Breast epithelium (tissue), 4 donors: ENCODE data around the gene CCDC78. TPM values are rescaled to one million over a fixed set of nuclear protein-coding genes. Genes with fewer than 3 reads are reported as not detected.
"Not testable (repeated sequence)": the region's sequence is repeated elsewhere in the genome, so short reads cannot be mapped to it uniquely, and the experiment has no call there.

Source experiments
- DNase-seq, 2 donors: peaks; one replicate each; pipeline ENCODE4 v3.0.0-alpha.2; 2019; ENCODE audit warnings: low spot score in 2 of 2
- H3K27ac ChIP-seq, 2 donors: fragments of 200-600 bp; sonication (generic) in 1 of 2; one replicate each; pipeline ENCODE4 v1.5.1; 2016 to 2019; ENCODE audit warnings: mild to moderate bottlenecking in 1 of 2
- H3K27me3 ChIP-seq, 2 donors: fragments of 200-600 bp; sonication (generic) in 1 of 2; one replicate each; pipeline versions ENCODE4 v1.5.1 to v1.6.0; 2017 to 2019; ENCODE audit warnings: control low read depth in 1 of 2, mild to moderate bottlenecking in 1 of 2
- H3K36me3 ChIP-seq: fragments of 200-600 bp; one replicate; pipeline ENCODE4 v1.5.1; 2019
- H3K4me1 ChIP-seq, 2 donors: fragments of 200-600 bp; sonication (generic); one replicate each; pipeline ENCODE4 v1.5.1; 2016 to 2019; ENCODE audit warnings: control low read depth in 1 of 2
- H3K4me3 ChIP-seq, 3 donors: fragments of 200-600 bp; sonication (generic); 1 replicate in 2 of 3; 2 replicates in 1 of 3; pipeline ENCODE4 v1.5.1; 2016 to 2019; ENCODE audit warnings: mild to moderate bottlenecking in 3 of 3, moderate library complexity in 2 of 3
- H3K9me3 ChIP-seq, 2 donors: fragments of 200-600 bp; sonication (generic) in 1 of 2; one replicate each; pipeline ENCODE4 v1.5.1; 2016 to 2019; ENCODE audit warnings: control low read depth in 1 of 2
- CTCF ChIP-seq, 3 donors: fragments of 450-650 bp; IDR thresholded peaks; one replicate each; pipeline ENCODE4 v1.5.1; 2016 to 2017; ENCODE audit warnings: antibody characterized with exemption in 3 of 3, mild to moderate bottlenecking in 3 of 3, moderate library complexity in 3 of 3
- POLR2A ChIP-seq: fragments of 450-650 bp; IDR thresholded peaks from one replicate; pipeline ENCODE4 v1.6.1; 2016; ENCODE audit warnings: antibody characterized with exemption, mild to moderate bottlenecking, moderate library complexity
- POLR2AphosphoS5 ChIP-seq, 3 donors: sonication (generic); formaldehyde crosslinking; IDR thresholded peaks; one replicate each; pipeline ENCODE4 v1.6.1; 2017; ENCODE audit warnings: antibody characterized with exemption in 3 of 3
- intact Hi-C: fragments of 100-400 bp; cut with DNase I; formaldehyde crosslinking; loops from one replicate; pipeline ENCODE4 v1.15.1; 2023; ENCODE audit warnings: low total_unique reads
- total RNA-seq, 3 donors: library from RNA; depleted of rRNA; stranded (reverse); fragments of >200 nt; gene quantifications; one replicate each; pipeline ENCODE4 v1.1.0, GENCODE V29; 2016

Gene CCDC78
- total RNA-seq, 3 donors from 2014 or later = 0.48 to 2.9 (median 2.6) TPM

DNA sequence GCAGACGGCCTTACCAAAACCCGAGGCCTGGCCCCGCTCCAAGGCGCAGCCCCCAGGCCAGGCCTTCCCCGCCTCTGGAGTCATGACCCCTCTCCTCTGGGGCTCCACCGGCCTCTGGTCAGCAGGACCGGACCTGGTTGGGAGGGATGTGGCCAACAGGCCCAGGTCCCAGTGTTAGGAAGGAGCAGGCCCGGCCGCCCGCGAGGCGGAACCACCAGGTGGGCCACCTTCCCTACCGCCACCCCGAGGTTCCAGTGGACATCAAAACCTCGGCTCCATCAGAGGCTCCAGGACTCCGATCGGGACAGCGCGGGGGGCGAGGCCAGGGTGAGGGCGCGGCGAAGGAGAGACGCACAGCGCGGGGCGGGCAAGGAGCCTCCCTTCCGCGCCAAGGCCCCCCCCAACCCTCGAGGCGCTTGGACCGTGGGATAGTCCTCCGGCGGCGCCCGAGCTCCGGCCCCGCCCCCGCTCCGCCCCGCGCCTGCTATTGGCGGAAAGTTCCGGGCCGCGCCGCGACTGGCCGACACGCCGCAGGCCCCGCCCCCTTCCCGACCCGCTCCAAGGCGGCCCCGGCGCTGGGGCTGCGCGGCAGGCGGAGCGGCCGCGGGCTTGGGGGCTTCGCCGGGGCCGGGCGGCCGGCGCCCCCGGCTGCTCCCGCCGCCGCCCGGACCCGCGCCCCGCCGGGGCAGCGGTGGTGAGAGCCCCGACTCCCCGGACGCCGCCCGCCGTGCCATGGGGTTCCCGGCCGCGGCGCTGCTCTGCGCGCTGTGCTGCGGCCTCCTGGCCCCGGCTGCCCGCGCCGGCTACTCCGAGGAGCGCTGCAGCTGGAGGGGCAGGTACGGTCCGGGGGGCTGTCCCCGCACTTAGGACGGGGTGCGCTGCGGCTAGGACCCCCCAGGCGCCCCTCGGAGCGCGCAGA, 11.4 kb downstream of the CCDC78 start, which contains the start of gene METRN:
TSS of gene METRN (plus strand) at position 561 of the 919 bp plus-strand sequence. CDS start at position 733, 172 bp downstream.
- DNase-seq = peak; percentile 78 to 87
- TF ChIP-seq CTCF (IDR thresholded peaks at IDR 0.05) = no peak
- TF ChIP-seq POLR2AphosphoS5 (IDR thresholded peaks at IDR 0.05) = no peak
- no peak for TF ChIP-seq POLR2A
- intact Hi-C loops = no loop called here
- Histone ChIP-seq H3K4me1 (peaks cover under 1 to 12% of the 10 kb centered on the region in 2 donors), H3K9me3 (no peaks in the 10 kb centered on the region), H3K27ac (no peak within 1 kb of the TSS), H3K36me3 (no peaks in the 10 kb centered on the region), H3K4me3 (peak within 1 kb of the TSS; percentile 65 to 96 (median 72)), H3K27me3 (peaks cover 8 to 23% of the 10 kb centered on the region in 2 donors)

DNA sequence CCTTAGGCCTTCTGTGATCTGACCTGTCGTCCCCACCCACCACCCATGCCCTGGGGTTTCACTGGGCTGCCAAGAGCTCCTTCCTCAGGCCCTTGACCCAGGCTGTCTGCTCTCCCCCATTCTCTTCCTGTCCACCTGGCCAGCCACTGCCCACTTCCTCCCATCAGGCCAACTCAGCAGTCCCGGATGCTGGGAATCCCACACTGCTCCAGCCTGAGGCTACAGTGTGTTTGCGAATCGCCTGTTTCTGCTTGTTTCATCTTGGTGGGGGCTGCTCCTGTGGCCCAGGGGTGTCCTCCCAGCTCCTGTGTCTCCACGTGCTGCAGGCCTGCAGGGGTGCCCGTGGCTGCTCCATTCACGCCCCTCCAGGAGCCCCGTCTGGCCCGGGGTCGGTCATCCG, 12.2 kb downstream of the CCDC78 start:
- intact Hi-C loops = no loop called here
- no peak for TF ChIP-seq POLR2AphosphoS5 (IDR thresholded peaks at IDR 0.05)
- TF ChIP-seq POLR2A = no peak
- TF ChIP-seq CTCF (IDR thresholded peaks at IDR 0.05) = no peak
- peaks cover 12 to 30% of the 10 kb centered on the region in 2 donors for H3K27me3 ChIP-seq
- no peaks in the 10 kb centered on the region for H3K9me3 ChIP-seq
- no peak for DNase-seq
- H3K27ac ChIP-seq = no peak overlapping the region
- peaks cover 0 to 11% of the 10 kb centered on the region in 2 donors for H3K4me1 ChIP-seq
- H3K36me3 ChIP-seq = no peaks in the 10 kb centered on the region
- peak overlapping the region in 1 of 3 donors; percentile 96 for H3K4me3 ChIP-seq

- H3K4me3 ChIP-seq, H3K36me3 ChIP-seq, intact Hi-C loops, DNase-seq, H3K9me3 ChIP-seq, H3K27ac ChIP-seq: not testable (repeated sequence)
- H3K4me1 ChIP-seq = peaks cover 0 to 11% of the 10 kb centered on the region in 2 donors
- H3K27me3 ChIP-seq = peaks cover 13 to 43% of the 10 kb centered on the region in 2 donors
- TF ChIP-seq CTCF (IDR thresholded peaks at IDR 0.05) = peak; percentile 27 to 44 (median 32)
These were observed 13.4 kb downstream of the CCDC78 start for GRCh38 chr16:712740-713250.

- peaks cover 0 to 14% of the 10 kb centered on the region in 2 donors for H3K4me1 ChIP-seq
- DNase-seq = peak in 1 of 2 donors; percentile 82
- peaks cover 13 to 54% of the 10 kb centered on the region in 2 donors for H3K27me3 ChIP-seq
- H3K4me3 ChIP-seq = no peak overlapping the region
- TF ChIP-seq POLR2AphosphoS5 (IDR thresholded peaks at IDR 0.05) = no peak
- peak; percentile 62 to 93 (median 88) for TF ChIP-seq CTCF (IDR thresholded peaks at IDR 0.05)
- intact Hi-C loops = no loop called here
- no peak overlapping the region for H3K27ac ChIP-seq
- H3K9me3 ChIP-seq = no peaks in the 10 kb centered on the region
- H3K36me3 ChIP-seq = no peaks in the 10 kb centered on the region
These were observed 14.5 kb downstream of the CCDC78 start for GRCh38 chr16:711548-712320.
